Measurements from ENCODE around the gene SNX9.
"Not testable (repeated sequence)": the region's sequence is repeated elsewhere in the genome, so short reads cannot be mapped to it uniquely, and the experiment has no call there.

SNX9 gene

DNA sequence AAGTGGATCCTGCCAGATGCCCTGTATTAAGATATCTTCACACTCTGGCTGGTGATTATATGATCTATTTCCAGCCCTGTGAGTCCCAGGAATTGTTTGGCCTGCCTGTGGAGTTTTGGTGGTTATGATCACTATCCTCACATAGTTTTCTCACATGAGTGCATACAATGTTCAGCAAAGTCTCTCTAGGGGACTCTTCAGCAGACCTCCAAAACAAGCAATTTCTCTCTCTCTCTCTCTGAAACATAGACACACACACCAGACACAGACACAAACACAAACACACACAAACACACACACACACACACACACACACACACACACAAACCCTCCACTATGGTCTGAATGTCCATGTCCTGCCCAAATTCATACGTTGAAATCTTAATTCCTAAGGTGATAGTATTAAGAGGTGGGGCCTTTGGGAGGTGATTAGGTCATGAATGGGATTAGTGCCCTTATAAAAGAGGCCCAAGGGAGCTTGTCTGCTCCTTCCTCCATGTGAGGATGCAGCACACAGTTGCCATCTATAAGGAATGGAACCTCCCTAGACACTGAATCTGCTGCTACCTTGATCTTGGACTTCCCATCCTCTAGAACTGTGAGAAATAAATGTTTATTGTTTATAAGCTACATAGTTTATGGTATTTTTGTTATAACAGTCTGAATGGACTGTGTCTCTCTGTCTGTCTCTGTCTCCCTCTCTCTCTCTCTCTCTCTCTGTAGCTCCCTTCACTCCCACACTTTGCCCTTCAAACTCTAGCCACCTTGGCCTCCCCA is 136.6 kb downstream of the SNX9 start:
- DNase-seq = no peak

DNA sequence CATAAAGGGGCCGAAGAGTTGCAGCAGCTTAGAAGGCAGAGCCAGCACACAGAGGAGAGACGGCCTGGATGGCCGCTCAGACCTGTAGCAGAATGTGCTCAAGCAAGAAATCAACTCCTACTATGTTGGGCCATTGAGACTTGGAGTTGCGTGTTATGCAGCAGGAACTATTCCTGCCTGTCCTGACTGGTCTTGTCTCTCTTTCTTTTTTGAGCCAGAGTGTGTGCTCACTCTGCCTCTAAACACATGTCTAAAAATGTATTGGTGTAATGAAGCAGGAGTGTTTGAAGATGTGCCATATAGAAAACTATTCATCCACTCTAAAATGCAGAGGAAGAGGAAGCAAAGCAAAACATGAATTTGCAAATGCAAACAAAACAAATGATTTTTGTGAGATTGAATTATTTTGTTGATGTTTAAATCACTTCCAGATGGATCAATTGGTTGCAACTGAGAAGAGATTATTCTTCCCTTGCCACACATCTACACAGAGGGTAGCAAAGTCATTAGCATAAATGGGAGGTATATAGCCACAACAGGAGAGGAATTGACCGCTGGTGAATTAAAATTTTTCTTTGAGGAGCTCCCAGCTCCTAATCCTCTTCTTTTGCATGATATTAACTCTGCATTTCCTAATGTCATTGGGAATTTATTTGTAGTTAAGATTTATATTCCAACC is 138.2 kb downstream of the SNX9 start:
- no peak for DNase-seq

DNA sequence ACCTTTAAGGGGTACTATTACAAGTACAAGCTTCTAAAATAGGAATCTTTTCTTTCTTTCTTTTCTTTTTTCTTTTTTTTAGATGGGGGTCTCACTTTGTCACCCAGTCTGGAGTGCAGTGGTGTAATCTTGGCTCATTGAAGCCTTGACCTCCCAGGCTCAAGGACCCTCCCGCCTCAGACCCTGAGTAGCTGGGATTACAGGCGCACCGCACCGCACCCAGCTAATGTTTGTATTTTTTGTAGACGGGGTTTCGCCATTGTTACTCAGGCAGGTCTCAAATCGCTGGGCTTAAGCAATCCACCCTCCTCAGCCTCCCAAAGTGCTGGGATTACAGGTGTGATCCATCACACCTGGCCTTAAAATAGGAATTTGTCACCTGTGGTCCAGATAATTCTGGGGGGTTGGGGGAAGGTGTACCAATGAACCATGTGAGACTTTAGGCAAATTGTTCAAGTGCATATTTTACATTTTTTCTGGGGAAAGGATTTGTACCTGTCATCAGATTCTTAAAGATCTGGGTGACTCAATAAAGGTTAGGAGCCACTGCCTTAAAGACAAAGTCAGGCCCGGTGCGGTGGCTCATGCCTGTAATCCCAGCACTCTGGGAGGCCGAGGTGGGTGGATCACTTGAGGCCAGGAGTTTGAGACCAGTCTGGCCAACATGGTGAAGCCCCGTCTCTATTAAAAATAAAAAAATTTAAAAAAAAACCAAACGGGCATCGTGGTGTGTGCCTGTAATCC is 139.0 kb downstream of the SNX9 start:
- DNase-seq = no peak

DNA sequence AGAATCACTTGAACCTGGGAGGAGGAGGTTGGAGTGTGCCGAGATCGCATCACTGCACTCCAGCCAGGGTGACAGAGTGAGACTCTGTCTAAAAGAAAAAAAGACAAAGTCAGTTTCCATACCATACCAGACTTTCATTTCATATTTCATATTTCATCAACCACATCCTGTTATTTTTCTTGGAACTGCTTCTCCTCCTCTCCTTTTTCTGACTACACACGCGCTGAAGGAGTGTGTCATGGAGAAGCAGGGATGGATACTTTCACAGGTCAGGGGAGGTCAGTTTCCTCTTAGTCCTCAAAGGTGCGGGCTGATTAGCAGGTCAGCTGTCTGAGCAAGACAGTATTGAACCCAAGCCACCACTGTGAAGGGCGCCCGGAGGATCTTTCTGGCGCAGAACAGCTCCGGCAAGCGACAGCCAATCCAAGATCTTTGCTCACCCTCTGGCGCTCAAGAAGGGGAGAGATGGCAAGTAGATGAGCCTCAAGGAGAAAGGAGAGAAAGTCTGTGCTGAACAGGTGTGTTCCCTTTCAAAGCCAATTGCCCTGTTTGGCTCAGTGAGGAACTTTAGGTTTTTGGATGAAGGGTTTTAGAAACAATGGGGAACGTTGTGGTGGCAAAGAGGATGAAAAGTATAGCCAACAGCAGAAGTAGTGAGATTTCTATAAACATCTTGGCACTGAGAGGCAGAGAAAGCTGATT is 139.7 kb downstream of the SNX9 start:
- no peak for DNase-seq

DNA sequence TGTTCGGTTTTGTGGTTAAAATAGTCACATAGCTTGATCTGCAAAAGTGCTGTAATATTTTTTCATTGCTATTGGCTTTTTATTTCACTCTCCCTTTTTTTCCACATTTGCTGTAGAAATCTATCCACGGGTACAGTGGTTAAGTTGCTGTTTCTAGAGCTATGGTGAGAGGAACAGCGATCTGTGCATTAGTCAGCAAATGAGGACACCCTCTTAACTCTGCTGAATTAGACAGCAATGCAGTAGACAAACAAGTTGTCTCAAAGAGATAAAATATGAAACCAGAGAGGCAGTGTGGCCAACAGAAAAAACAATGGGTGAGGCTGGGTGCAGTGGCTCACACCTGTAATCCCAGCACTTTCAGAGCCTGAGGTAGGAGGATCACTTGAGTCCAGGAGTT is 141.1 kb downstream of the SNX9 start:
- no peak for DNase-seq

DNA sequence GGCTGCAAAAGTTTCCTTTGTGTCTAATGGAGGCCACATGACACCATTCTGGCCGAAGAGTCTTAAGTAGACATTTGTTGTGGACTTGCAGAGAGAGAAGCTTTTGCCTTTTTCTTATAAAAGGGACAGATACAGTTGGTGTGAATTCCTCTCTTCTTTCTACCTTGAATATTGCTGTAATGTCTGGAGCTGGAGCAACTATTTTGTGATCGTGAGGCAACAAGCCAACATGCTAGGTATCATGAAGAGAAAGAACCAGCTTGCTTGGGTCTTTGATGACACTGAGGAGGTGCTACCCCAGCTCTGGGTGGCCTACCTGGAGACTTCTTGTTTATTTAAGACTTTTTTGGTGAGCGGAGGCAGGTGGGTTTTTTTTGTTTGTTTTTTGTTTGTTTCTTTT is 142.3 kb downstream of the SNX9 start:
- no peak for DNase-seq

DNA sequence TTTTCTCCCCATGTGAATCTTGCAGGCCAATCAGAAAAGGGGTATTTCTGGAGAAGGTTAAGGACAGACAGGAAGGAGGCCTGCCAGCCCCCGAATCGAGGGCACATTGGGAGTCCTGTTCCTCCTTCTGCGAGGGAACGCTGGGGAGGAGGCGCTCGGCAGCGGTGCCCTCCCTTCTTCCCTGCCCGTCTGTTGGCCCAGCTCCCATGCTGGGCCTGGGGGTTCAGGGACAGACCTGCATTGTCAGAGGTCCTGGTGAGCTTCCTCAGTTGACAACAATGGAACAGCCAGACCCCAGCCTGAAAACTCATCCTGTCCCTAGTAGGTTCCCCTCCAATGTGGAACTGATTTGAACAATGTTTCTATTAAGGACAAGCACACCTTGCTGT is 143.5 kb downstream of the SNX9 start:
- no peak for DNase-seq

DNA sequence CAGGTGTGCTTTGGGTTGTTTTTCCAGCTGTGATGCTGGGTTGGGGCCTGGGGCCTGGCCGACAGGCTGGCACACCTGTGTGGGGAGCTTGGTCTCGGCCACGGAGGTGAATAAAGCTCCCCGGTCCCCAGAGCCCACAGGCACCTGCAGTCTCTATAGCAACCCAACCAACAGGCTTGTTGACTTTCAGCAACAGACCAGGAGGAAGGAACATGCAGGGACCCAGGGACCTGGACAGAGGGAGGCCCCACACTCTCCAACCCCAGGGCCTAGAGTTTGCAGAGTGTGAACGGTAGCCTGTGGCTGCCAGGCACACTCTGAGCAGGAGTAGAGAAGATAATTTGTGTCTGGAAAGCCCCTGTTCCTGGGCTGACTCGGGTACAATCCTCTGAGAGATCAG is 144.0 kb downstream of the SNX9 start:
- DNase-seq = no peak

DNA sequence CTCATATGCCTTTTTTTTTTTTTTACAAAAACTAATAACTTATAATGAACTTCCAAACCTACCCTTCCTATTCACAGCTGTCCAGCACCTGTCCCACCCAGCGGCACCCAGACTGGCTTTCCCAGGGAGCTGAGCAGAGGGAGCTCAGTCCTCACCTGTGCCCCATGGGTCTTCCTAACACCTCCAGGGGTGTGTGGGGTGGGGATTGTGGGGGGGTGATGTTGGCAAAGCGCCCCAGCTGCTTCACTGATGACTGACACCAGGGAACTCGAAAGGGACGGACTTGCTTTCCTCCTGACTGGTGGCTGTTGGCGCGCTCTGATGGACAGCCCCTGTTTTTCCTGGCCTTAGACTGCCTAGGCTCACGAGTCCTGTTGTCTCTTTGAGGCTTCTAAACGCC is 144.4 kb downstream of the SNX9 start:
- no peak for DNase-seq

DNA sequence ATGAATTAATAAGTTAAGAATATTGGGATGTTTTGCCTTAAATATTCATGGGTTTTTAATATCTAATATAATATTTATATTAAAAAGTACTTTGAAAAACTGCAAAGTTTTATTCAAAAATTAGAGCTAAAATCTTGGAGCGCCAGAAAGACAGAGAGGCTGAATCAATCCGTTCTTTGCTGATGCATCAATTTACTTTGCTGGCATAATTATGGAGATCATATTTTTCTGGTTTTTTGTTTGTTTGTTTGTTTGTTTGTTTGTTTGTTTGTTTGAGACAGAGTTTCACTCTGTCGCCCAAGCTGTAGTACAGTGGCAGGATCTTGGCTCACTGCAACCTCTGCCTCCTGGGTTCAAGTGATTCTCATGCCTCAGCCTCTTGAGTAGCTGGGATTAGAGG is 149.1 kb downstream of the SNX9 start:
- not testable (repeated sequence) for DNase-seq

DNA sequence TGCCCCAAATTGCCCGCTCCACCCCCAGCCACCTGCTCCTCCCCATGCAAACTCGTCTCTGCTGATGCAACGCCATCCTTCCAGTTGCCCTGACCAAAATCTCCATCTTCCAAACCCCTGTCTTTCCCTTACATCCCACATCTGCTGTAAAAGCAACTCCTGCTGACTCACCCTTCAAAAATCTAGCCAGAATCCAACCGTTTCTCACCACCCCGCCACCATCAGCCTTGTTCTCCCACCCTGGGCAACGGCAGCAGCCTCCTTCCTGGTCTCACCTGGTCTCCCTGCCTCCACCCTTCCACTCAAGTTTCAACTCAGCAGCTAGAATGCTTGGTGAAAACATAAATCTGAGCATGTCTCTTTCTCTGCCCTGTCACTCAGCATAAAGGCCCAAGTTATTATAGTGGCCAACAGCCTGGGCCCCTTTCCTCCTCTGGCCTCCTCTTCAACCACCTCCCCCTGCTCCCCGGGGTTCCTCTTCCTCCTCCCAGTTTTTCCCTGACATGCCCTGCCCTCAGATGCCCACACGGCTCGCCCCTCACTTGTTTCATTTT is 151.4 kb downstream of the SNX9 start:
- DNase-seq = no peak

DNA sequence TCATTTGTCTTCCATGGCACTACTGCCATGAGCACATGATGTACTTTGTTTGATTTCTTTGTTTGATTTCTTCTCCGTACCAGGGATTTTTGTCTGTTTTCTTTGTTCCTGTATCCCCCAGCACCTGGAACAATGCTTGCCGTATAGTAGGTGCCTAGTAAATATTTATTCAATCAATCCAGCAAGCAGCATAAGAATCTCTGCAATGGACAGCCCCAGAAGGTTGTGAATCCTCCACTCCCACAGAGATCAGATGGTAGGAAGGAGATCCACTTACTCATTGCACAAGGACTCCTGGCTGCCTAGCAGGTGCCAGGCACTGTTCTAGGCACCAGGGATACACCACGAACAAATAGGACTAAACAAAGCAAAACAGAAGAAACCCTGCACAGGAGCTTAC is 151.9 kb downstream of the SNX9 start:
- no peak for DNase-seq

DNA sequence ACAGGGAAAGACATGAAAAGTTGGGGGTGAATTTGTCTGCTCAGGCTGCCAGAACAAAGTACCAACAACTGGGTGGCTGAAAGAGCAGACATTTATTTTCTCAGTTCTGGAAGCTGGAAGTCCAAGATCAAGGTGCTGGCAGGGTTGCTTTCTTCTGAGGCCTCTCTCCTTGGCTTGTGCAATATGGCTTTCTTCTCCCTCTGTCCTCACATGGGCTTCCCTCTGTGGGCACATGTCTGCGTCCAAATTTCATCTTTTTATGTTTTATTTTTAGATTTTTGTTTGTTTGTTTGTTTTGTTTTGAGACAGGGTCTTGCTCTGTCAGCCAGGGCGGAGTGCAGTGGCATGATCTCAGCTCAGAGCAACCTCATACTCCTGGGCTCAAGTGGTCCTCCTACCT is 152.4 kb downstream of the SNX9 start:
- no peak for DNase-seq

DNA sequence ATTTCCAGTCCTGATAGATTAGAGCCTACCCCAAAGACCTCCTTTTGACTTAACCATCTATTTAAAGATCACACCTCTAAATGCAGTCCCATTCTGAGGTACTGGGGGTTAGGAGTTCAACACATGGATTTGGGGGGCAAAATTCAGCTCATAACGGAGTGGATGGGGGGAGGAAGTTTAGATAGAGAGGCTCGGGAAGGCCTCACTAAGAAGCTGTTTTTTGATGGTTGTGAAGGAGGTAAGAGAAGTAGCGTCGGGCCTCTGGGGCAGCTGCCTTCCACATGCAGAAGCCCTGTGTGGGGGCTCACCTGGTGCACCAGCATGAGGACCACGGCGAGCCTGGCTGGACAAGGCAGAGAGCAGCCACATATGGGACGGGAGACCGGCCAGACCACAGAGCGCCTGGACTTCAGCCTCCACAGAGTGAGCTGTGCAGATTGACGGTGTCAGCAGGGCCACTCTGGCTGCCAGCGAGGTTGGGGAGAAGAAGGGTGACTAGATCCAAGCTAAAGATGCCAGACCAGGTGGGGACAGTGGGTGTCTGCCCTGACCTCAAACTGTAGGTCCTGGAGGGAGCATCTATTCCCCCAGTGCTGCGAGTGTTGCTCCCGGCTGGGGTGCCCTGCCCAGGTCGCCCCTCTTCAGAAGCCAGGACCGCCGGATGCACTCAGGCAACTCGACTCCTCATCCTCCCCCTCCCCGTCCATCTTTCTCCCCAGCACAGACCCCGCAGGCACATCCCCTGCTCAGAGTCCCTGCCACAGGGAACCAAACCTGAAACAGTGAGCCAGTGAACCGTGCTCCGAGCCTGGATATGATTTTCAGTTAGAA is 153.5 kb downstream of the SNX9 start:
- DNase-seq = no peak

DNA sequence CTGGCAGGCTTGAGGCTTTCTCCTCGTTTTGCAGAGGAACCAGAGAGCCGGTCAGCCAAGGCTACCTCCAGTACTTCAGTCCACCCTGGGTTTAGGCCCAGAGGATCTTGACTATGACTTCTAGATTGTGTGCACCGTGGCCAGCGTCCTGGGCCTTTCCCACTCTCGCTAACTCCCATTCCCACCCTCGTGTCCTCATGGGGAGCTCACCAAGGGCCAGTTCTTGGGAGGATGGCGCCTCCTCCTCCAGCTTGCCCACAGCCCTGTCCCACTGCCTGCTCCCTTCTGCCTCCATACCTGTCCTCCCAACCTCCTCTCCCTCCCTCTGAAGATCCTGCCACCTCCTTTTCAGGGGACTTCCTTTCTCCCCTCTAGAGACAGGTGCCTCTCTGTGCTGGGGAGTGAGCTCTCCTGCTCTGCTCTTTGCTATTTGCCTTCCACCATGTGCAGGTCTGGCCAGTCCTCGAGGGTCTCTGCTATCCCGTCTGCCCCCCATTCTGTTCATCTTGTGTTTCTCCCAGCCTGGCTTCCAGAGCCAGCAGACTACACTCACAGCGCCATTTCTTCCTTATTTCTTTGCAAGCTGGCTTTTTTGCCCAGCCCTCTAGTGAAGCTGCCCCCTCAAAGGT is 154.2 kb downstream of the SNX9 start:
- DNase-seq = no peak

DNA sequence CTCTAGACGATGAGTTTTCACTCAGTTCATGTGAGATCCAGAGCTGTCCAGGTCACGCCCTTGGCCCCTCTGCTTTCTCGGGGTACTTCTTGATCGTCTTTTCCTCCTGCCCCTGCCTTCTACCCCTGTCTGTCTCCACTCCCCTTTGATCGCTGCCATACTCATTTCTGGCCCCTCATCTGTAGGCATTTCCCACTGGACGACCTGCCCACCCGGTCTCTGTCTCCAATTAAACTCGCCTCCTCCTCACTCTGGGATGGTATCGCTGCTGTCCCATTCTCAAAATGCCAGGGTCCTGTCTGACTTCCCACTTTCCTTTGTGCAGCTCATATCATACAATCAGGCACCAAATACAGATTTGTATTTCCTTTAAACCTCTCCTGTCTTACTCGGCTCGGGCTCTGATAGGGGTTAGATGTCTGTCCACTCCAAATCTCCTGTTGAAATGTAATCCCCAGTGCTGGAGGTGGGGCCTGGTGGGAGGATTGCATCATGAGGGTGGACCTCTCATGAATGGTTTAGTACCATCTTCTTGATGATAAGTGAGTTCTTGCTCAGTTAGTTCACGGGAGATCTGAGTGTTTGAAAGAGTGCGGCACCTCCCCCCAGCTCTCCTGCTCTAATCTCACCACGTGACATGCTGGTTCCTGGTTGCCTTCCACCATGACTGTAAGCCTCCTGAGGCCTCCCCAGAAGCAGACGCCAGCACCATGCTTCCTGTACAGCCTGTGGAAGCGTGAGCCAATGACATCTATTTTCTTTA is 155.2 kb downstream of the SNX9 start:
- no peak for DNase-seq

DNA sequence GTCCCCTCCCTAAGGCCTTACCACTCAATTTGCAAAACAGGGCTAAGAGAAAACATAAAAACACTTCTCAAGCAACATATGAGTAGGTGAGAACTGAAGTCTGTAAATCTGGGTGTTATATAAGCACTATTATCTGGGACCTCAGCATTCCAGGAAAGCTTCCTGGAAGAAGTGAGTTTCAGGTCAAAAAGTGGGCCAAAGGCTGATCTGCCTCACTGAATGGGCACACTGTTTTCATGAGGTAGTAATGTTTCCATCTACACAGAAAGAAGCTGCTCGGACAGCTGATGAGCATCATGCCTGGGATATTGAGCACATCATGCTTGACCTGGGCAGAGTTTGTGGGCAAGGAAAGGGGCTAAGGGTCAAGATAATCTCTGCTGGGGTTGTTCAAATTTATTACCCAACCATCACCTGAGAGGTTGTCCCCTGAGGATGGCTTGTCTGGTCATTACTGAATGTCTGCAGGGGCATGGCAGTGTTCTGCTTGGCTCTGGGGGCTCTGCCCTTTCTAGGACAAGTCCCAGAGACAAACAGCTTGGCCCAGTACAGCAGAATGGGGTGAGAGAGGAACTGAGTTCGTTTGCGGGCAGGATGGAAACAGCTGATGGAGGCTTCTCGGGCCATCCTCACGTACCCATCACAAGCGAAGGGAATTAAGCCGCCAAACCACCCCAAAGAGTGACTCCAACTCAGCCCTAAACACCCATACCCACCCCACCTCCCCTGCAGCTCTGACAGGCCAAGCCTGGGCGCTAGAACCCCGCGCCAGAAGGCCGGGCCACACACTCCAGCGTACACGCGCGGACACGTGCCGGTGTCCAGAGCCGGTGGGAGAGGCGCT is 157.5 kb downstream of the SNX9 start:
- DNase-seq = no peak

DNA sequence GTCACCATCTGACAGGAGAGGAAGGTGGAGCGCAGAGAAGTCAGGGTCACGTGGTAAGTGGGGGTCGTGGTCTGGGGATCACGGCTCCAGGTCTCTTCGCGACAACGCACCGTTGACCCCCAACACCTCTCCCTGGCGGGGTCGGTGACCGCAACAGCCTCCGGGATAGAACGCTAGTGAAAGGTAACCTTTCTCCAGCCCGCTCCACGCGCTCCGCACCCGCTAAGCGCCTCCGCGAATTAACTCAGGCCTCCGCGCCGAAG is 158.0 kb downstream of the SNX9 start:
- DNase-seq = no peak

DNA sequence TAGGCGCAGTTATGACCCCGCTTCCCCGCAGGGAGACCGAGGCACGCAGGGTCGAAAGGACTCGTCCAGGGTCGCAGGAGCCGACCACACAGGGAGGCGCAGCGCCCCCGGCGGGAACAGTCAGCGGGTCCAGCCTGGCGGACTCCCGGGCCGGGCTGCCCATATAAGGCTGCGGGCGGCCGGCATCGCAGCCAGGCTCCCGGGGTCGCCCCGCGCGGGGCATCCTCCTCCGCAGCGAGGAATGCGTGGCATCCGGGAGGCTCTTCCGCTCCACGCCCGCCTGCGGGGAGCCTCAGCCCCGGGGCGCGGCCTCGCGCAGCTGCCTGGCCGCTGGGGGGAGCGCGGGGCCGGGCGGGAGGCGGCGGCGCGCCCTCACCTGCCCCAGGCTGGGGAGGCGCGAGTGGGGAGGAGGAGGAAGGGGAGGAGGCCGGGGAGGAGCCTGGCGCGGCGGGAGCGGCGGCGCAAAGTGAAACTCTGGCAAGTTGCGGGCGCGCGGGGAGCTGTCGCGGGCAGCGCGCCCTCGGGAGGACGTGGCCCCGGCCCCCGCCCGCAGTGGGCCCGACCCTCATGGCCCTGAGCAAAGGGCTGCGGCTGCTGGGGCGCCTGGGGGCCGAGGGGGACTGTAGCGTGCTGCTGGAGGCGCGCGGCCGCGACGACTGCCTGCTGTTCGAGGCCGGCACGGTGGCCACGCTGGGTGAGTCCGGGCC is 158.5 kb downstream of the SNX9 start, which contains the start of gene SYNJ2:
TSS of gene SYNJ2 (plus strand) at position 469 of the 707 bp plus-strand sequence. CDS start at position 568, 99 bp downstream.
- peak; percentile 79 to 88 for DNase-seq
